ENCODE measurements around the gene S1PR3. TPM values are rescaled to one million over a fixed set of nuclear protein-coding genes. Genes with fewer than 3 reads are reported as not detected.
A peak's percentile ranks its signal among the peaks of the same experiment; 100 is the strongest.
"Not testable (repeated sequence)": the region's sequence is repeated elsewhere in the genome, so short reads cannot be mapped to it uniquely, and the experiment has no call there.

Gene S1PR3
- total RNA-seq (2014; rRNA removed; shearing (Covaris generic); ENCODE audit: low replicate concordance), result 38.7 and 45.1 TPM in 2 replicates

DNA sequence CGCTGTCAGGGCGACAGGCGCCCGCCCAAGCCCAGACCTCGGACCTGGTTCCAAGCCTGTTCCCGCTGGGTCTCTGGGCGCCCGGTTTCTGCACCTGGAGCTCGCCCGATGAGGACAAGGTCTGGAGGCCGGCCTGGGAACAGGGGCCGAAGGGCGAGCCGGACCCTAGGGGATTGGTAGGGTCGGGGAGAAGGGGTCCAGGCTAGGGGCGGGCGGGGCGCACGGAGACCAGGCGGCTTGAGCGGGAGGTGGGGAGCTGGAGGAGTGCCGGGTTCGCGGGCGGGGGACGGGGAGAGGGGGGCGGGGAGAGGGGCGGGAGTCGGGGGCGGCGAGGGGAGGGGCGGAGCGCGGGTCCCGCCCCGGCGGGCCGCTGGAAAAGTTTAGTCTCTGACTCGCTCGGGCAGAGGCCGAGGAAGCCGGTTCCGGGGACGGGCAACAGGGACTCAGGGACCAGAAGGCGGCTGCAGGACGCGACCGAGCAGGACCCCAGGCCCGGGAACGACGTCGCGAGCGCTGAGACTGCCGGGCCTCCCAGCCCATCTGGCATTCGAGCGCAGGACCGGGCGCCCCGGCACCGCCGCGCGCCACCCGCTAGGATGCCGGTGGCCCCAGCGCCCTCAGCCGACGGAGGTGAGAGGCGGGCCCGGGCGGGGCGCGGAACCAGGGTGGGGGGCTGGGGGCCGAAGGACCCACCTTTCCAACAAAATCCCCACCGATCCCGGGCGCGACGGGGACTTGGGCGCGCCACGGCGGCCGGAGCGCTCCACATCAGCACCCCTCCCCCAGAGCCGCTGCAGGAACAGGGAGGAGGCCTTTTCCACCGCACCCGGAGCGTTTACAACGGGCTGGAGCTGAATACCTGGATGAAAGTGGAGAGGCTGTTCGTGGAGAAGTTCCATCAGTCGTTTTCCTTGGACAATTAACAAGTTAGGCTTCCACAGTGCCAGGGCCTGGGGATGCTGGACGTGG, at the start of gene S1PR3:
S1PR3 (plus strand) TSS at position 403 of the 969 bp plus-strand sequence. CDS start 9,733 bp downstream, outside the sequence.
- Histone ChIP-seq H3K9me3 (no peaks in the 10 kb centered on the region), H3K4me3 (peak within 1 kb of the TSS; percentile 67), H3K27me3 (no peaks in the 10 kb centered on the region), H3K36me3 (peaks cover 25% of the 10 kb centered on the region)
- DNase-seq, result peak; percentile 58

DNA sequence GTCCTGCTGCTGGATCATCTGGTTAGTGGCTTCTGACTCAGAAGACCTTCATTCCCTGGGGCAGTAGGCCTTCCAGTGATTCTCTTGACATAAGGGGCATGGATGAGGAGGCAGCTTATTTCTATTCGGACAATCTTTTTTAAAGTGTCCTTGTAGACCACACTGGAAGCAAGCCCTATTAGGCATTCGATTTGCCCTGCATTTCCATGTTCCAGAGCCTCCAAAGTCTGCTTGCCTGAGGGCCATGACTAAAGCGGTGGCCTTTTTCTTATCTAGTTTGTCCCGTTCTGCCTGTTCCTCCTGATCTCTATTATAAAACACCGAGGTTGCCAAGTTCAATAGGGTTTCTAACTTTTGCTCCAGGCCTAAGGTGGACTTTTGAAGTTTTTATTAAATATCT, 49.7 kb upstream of the S1PR3 start:
- H3K9me3 ChIP-seq, H3K4me3 ChIP-seq: not testable (repeated sequence)

DNA sequence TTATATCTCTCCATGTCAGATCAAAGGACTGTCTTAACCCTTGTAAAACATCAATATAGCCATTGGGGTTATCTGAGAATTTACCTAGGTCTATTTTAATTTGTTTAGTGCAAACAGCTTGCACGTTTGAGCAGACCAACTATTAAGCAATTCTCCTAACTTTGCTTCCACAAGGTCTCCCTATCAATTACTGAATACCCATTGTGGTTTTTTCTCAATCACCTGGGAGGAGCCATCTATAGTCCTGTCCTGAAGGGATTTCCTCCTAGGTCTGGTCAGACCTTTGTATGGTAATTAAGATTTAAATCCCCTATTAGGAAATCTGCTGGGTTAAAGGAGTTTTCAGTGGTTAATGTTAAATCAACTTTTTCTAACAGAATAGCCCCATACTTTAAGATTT, 48.9 kb upstream of the S1PR3 start:
- H3K4me3 ChIP-seq, result no peak overlapping the region
- H3K36me3 ChIP-seq, result no peaks in the 10 kb centered on the region
- no peaks in the 10 kb centered on the region for H3K27me3 ChIP-seq
- no peak for DNase-seq
- no peaks in the 10 kb centered on the region for H3K9me3 ChIP-seq

More for the DNA sequence above, 49.7 kb upstream of the S1PR3 start:
- H3K27me3 ChIP-seq, H3K36me3 ChIP-seq, DNase-seq: not testable (repeated sequence)

DNA sequence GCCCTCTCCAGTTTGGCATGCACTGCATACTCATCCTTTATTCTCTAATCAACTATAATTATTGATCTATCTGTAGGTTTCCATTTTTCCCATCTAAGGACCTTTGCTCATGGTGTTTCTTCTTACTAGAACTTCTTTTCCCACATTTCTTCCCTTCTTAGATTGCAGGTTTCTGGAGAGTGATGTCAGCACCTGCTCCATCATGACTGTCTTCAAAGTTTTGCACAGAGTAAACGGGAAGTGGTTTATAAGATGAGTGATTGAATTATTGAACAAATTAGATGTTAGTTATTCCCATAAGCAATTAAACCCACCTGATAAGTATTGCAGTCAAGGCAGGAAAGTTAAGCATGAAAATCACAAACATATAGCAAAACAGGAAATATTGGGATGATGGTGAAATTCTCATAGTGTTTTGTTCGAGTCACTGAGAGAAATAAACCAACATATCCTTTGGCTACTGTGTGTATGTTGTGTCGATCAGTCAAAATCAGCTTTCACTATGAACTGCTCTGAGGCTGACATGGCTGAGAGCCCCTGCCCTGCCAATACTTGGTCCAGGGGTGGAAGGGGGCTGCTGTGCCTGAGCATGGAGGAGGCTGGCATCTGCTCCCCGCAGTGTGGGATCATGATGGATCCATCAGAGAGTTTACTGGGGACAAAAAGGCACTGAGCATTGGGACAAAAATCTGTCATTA, 45.5 kb upstream of the S1PR3 start:
- DNase-seq, result no peak

DNA sequence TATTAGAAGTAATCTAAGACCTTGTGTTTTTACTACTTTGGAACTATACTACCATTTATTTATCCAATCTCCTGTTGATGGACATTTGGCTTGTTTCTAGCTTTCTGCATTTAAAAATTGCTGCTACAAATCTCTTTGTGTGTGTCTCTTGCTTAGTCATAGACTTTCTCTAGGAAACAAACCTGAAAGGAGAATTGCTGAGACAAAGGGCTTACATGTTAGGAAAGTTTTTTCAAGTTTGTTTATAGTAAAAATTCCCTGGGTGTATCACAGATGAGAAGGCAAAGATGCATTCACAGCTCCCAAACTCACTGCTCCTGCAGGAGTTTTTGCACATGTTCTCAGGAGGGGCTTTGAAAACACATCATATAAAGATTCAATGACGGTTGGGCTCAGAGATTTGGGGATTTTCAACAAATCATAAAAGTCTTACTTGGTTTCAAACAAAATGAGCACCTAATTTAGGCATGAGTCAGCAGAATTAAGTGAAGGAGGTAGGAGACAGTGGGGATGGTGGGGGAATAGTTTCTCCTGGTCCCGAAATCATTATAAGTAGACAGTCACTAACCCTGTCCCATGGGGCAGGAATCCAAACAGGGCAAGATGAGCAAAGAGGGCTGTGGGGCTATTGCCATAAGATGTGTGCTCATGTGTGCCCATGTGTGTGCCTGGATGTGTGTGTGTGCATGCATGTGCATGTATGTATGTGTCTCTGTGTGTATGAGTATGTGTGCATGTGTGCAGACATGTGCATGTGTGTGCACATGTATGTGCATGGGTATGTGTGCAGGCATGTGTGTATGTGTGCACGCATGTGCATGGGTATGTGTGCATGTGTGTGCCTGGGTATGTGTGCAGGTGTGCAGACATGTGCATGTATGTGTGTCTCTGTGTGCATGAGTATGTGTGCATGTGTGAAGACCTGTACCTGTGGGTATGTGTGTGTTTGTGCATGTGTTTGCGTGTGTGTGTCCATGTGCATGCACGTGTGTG, 43.4 kb upstream of the S1PR3 start:
- H3K27me3 ChIP-seq, result no peaks in the 10 kb centered on the region
- no peak for DNase-seq
- no peak overlapping the region for H3K4me3 ChIP-seq
- no peaks in the 10 kb centered on the region for H3K9me3 ChIP-seq
- H3K36me3 ChIP-seq, result no peaks in the 10 kb centered on the region

More for the DNA sequence above, 45.5 kb upstream of the S1PR3 start:
- Histone ChIP-seq H3K27me3 (no peaks in the 10 kb centered on the region), H3K4me3 (no peak overlapping the region), H3K9me3 (no peaks in the 10 kb centered on the region), H3K36me3 (no peaks in the 10 kb centered on the region)

DNA sequence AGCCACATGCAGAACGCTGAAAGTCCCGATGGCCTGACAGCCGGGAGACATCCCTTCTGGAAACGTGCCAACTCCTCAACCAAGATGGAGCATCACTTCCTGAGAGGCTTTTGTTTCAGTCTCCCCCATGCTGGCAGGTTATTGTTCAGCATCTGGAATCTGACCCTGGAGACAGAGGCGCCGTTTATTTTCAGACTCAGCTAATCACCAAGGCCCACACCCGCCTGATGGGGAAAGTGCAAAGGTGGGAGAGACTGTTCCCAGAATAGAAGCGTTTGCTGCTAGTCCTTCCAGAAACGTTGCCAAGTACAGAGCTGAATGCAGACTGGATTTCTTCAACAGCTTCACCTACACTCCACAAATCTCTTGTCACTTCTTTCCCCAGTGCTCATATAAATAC, 41.8 kb upstream of the S1PR3 start:
- Histone ChIP-seq H3K36me3 (no peaks in the 10 kb centered on the region), H3K27me3 (no peaks in the 10 kb centered on the region), H3K9me3 (no peaks in the 10 kb centered on the region), H3K4me3 (no peak overlapping the region)
- no peak for DNase-seq

DNA sequence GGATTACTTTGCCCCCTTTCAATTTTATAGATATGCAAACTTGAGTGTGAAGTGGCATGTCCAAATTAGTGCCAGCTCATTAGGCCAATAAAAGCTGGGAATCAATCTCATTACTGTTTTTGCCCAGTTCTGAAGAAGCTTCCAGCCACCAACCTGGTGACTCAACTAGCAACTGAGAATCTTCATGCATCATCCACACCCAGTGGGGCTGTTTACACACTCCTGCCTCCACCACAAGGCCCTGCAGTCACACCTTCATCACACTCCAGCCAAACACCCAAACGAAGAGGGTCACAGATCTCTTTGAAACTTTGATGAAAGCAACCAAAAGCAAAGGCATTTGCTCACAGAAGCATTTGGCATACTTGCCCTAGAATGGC, 41.3 kb upstream of the S1PR3 start:
- DNase-seq, result peak; percentile 32
- no peaks in the 10 kb centered on the region for H3K36me3 ChIP-seq
- H3K9me3 ChIP-seq, result no peaks in the 10 kb centered on the region
- H3K27me3 ChIP-seq, result no peaks in the 10 kb centered on the region
- no peak overlapping the region for H3K4me3 ChIP-seq

DNA sequence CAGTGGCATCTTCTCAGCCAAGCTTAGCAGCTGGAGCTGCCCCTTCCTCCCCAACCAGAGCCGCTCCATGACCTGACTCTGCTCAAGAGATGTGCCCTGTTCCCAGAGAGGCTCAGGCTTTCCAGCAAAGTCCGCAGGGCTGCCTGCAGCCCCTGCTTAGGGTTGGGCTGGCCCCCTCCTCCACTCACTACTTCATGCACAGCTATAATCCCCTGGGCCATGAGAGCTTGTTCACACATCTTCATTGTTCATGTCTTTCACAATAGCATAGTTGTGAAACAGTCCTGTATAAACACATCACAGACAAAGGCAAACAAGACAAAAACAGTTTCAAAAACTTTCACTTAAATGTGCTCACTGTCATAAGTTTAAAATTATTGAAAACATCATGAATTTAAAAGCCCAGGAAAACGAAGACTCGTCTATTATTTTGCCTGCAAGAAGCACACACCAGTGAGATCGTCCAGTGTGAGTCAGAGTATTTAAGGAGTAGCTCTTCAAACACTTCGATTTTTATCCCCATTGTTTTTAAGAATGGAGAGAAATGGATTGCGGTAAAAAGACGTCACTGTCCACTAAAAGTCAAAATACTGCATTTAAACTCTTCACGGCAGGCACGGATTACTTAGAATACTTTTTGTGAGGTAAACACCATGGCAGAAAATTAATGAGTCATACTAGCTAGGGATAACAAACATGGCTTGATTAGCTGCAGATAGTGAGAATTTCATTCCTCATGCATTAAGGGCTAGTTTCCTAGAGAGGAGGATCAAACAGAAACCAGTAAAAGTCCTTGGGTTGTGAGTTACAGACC, 40.7 kb upstream of the S1PR3 start:
- Histone ChIP-seq H3K4me3 (no peak overlapping the region), H3K36me3 (no peaks in the 10 kb centered on the region), H3K9me3 (no peaks in the 10 kb centered on the region), H3K27me3 (no peaks in the 10 kb centered on the region)
- DNase-seq, result no peak

DNA sequence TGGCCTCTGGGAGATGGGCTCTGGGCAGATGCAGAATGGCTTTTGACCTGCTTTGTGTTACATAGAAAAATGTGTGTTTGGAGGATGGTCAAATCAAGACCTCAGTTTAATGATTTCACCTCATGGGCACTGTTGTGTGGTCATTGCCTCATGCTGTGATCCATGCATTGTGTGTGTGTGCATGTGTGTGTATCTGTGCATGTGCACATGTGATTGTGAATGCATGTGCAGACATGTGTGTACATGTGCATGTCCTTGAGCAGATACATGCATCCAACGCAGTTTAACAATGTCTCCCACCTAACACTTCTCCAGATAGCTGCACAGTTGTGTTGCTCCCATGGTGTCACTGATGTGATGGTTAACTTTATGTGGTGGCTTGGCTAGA, 40.1 kb upstream of the S1PR3 start:
- DNase-seq, result no peak
- Histone ChIP-seq H3K36me3 (no peaks in the 10 kb centered on the region), H3K27me3 (no peaks in the 10 kb centered on the region), H3K4me3 (no peak overlapping the region), H3K9me3 (no peaks in the 10 kb centered on the region)

DNA sequence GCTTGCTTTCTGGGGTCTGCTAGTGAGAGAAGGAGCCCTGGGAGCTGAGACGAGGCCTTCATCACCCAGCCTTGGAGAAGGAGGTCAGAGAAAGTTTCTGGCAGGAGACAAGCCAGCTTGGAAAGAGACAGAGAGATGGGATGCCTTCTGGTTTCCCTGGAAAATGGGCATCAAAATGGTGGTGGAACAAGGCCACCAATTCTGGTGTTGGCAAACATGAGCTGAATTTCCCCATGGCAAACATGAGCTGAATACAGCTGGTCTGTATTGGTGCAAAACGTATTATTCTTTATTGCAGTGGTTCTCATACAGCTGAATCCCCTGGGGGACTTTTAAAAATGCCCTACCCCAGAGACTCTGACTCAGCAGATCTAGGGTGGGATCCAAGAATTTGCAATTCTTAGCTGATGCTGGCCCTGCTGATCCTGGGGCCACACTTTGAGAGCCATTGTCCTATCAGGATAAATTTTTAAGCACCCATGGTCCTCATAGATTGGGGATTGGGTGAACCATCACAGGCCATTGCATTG, 39.1 kb upstream of the S1PR3 start:
- Histone ChIP-seq H3K4me3 (no peak overlapping the region), H3K9me3 (no peaks in the 10 kb centered on the region), H3K36me3 (no peaks in the 10 kb centered on the region), H3K27me3 (no peaks in the 10 kb centered on the region)
- DNase-seq, result no peak

DNA sequence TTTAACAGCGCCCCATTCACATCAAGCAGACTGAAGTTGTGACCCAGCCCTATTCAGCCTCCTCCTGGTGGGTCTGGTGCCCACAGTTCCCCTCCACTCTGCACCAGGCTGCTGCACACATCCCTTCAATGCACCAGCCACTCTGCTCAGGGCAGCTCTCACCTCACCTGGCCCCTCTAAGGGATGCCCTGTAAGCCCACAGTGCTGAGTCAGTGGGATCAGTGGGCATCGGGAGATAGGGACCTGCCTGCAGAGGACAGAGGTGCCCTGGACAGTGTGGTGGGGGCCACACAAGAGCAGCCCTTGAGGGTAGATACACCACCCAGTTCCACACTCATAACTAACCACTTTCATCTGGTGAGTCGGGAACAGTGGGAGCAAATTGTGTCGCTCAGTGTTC, 38.3 kb upstream of the S1PR3 start:
- H3K36me3 ChIP-seq, result no peaks in the 10 kb centered on the region
- H3K27me3 ChIP-seq, result no peaks in the 10 kb centered on the region
- H3K4me3 ChIP-seq, result no peak overlapping the region
- no peak for DNase-seq
- no peaks in the 10 kb centered on the region for H3K9me3 ChIP-seq

DNA sequence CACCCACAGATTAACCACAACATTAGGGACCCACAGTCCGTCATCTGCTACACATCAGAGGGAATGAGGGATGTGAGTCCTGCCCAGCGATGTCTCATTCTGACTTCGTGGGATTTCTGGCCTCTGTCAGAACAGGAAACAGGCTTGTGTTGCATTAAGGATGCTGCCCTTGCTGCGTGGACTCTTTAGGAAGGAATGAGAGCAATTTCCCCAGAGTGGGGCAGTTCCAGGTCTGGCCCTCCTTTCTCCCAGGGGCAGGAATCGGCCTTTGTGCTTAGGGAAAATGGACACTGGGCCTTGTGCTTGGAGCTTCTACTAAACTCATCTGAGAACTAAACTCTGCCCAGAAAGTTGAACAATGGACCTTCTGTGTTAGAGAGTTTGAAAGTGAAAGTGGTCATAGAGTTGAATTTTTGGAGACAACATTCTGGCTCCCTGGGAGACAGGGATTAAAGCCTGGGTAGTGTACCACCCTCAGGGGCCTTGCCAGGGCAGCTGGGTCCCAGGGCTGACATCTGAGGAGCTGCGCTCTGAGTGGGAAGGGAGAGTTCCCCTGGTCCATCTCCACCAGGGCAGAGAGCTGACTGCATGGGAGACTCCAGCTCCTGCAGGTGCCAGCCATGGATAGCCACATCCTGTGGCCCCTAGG, 37.8 kb upstream of the S1PR3 start:
- no peak overlapping the region for H3K4me3 ChIP-seq
- peak; percentile 23 for DNase-seq
- no peaks in the 10 kb centered on the region for H3K27me3 ChIP-seq
- no peaks in the 10 kb centered on the region for H3K36me3 ChIP-seq
- no peaks in the 10 kb centered on the region for H3K9me3 ChIP-seq

DNA sequence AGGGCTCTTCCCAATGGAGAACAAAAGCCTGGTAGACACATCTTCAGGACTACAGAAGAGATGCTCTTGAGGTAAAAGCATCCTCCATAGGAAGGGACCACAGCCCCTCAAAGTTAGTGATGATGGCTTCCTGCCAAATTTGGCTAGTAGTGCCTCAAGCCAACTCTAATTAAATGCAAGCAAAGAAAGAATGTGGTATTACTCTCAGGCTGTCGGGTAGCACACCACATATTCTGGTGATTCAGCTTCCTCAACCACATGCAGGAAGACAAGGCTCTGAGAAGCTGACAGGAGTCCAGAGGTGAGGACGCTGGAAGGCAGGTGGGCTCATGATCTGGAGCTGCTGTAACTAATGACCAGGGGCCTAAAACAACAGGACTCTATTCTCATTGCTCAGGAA, 37.2 kb upstream of the S1PR3 start:
- DNase-seq, result no peak
- Histone ChIP-seq H3K36me3 (no peaks in the 10 kb centered on the region), H3K4me3 (no peak overlapping the region), H3K27me3 (no peaks in the 10 kb centered on the region), H3K9me3 (no peaks in the 10 kb centered on the region)

DNA sequence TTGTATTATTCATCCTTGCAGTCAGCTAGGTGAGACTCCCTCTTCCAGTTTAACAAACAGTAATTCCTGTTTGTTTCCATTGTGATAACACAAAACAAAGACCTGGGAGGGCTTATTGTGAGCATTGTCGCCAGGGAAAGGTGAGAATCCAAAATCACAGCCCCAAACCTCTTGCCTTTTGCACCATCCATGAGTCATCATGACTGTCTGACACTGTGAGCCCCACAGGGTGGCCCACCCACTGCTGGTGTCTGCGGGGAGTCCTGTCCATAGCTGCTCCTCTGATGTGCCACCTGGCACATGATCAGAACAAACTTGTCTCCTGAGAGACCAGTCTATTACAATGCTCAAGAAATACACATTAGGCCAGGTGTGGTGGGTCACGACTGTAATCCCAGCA, 33.7 kb upstream of the S1PR3 start:
- Histone ChIP-seq H3K4me3 (no peak overlapping the region), H3K36me3 (no peaks in the 10 kb centered on the region), H3K9me3 (no peaks in the 10 kb centered on the region), H3K27me3 (no peaks in the 10 kb centered on the region)
- DNase-seq, result no peak

DNA sequence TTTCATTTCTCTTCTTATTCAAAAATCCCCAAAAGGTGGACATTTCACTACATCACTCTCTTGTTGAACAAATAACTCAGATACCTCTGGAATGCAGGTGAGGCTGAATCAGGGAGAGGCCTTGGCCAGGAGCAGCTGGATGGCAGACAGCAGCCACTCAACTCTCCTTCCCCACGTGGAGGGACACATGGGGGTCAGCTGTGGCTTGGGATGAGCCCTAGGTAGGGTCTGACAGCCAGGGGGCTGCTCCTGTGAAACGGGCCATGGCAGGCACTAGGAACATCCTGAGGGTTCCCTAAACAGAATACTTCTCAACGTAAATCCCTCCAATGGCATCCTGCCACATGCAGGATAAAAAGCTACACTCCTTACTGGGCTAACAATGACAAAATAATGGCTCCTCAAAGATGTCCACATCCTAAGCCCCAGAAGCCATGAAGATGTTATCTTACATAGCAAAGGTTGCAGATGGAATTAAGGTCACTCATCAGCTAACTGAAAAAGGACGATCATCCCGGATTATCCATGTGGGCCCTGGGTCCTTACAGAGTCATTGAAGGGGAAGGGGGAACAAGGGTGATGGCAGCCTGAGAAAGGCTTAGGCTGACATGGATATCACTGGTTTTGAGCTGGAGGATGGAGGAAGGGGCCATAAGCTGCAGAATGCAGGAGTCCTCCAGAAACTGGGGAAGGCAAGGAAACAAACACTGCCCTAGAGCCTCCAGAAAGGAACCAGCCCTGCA, 31.4 kb upstream of the S1PR3 start:
- no peaks in the 10 kb centered on the region for H3K9me3 ChIP-seq
- H3K27me3 ChIP-seq, result no peaks in the 10 kb centered on the region
- H3K36me3 ChIP-seq, result no peaks in the 10 kb centered on the region
- no peak overlapping the region for H3K4me3 ChIP-seq
- DNase-seq, result no peak

Data from MG63 (cell line).